T-helper 22 cell (primary cell): ENCODE data around the gene GRK2.

ENCODE experiments used
- DNase-seq: peaks from one replicate; pipeline ENCODE4 v3.0.0-alpha.2; 2020; ENCODE audit warnings: low read depth

Gene GRK2

DNA sequence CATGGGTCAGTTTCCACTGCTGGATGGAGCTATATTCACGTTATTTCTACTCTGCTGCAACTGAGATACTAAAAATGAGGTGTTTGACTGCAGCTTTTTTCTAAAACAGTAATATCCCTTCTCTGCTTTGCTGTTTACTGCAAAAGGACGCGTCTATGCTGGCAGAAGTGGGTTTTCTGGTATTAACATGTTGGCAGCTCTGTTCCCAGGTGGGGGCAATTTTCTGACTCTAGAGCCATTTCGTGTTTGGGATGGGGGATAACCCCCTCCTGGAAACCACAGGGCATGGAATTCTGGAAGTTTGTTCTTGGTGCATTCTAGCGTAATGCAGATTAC, 4.9 kb downstream of the GRK2 start:
- no peak for DNase-seq

DNA sequence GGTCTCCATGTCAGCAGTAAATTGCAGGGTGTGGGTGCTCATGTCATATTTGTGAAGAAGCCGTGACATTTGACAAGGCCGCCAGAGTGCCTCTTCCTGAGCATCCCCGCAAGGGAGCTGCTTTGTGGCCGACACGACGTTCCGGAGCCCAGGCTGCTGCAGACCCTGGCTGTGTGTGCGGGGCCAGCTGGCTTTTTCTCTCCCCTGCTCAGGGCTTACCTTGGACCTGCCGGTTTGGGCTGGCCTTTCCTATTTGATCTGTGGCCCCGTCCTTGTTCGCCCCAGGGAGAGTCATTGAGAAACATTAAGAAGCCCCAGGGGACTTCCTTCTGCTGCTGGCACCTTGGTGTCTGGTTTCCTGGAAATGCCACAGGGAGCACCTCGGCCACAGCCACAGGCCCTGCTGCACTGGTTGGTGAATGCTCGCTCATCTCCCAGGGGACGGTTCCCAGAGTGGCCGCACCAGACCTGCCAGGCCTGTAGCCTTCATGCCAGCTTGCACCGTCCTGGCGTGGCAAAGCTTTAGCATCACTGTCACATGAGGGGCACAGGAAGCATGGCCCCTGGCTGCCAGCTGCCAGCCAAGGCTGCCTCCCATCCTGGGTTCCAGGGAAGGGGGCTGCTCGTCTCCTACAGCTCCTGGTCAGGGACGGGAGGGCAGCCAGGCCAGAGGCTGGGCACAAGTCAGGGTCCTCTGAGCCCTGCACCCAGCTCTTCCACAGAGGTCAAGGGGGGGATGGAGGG, 5.4 kb downstream of the GRK2 start:
- peak; percentile 59 for DNase-seq

DNA sequence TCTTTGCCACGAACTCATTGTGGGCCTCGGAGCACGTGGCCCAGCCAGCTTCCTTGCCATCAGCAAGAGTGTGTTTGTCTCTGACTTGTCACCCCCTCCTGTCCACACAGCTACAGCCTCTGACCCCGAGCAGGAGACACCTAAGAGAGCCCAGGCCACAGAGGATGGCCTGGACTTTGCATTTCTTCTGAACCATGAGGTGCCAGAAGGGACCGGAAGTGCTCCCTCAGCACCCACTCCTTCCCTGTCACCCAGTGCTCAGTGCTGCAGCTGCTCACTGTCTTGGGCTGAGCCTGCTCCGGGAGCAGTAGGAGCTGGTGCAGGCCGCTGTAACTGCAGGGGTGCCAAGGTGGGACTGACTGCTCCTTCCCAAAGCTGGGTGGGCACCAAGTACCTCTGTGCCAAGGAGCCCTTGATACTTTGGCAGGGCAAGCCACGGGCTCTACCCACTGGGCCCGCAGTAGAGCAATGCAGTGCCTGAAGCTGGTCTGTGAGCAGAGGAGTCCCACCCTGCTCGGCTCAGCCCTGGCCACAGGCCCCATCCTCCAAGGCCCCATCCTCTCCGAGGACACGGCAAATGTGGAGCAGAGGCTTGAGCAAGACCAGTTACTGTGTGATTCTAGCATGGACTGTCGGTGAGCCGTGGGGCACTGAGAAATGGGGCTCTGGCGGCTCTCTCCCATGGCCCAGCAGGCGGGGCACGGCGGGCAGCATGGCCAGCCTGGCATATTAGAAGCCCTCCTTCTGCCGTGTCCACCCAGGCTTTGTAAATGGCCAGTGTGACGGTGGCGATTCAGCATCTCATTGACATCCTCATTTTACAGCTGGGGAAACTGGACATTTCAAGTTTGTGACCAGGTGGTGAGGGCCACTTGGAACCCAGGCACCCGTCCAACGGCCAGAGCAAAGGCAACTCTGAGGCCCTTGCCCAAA, 6.3 kb downstream of the GRK2 start:
- no peak for DNase-seq

DNA sequence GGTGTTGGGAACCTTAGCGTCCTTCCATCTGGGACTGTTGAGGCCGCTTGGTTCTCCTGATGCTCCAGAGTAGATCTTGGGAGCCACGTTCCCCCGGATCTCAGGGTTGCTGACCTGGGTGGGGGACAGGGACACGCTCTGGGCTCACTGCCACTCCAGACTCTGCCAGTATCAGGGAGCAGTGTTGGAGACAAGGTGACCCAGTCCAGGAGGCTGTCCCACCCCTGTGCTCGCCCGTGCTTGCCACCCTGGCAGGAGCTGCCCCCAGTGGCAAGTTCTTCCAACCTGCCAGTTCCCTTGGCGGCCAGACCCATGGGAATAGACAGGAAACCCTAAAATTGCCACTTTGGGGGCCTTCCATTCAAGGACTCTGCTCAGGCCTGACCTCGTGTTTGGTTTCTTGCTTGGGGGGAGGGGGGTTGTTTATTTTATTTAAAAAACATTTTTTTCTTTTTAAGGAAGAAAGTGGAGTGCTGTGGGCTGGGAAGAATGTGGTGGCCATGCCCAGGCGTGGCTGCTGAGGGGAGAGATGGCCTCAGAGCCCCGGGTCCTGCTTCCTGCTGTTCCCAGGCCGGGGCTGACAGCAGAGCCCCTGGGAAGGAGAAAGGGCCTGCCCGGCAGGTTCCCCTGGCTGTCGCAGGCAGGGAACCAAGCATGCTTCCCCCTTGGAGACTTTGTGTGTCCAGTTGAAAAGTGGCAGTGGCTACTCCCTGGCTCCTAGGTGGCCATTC, 7.2 kb downstream of the GRK2 start:
- DNase-seq: no peak

DNA sequence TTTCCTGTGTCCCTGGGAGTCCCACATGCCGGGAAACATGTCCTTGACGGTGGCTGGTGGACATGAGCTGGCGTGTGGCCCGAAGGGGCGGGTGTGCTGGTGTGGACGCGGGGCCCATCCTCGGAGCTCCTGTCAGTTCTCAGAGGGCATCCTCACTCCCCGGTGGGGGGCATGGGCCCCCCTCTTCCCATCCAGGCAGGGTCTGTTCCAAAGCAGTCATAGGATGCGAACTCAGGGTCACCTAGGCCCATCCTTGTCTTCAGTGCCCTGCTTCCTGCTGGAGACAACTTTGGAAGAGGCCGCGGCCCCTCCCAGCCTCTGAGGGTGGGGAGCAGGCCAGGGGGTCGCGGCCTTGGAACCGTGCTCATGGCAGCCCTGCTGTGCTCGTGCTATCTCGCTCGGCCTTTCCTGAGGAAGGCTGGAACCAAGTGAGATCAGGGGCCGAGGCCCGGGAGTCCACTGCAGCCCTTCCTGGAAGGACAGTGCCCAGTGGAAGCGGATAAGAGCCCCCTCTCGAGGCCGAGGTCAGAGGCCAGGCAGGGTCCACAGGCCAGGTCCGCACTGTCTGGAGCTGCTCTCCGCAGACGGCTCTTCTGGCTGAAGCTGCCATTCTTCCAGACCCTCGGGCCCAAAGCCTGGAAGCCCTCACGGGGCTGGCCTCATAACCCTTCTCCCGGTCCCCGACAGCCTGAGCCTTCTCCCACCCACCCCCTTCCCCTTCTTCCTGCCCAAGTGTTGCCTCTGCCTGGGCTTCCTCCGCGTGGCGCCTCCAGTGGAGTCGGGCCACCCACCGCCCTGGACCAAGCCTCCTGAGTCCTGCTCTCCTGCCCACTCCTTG, 8.7 kb downstream of the GRK2 start:
- no peak for DNase-seq

DNA sequence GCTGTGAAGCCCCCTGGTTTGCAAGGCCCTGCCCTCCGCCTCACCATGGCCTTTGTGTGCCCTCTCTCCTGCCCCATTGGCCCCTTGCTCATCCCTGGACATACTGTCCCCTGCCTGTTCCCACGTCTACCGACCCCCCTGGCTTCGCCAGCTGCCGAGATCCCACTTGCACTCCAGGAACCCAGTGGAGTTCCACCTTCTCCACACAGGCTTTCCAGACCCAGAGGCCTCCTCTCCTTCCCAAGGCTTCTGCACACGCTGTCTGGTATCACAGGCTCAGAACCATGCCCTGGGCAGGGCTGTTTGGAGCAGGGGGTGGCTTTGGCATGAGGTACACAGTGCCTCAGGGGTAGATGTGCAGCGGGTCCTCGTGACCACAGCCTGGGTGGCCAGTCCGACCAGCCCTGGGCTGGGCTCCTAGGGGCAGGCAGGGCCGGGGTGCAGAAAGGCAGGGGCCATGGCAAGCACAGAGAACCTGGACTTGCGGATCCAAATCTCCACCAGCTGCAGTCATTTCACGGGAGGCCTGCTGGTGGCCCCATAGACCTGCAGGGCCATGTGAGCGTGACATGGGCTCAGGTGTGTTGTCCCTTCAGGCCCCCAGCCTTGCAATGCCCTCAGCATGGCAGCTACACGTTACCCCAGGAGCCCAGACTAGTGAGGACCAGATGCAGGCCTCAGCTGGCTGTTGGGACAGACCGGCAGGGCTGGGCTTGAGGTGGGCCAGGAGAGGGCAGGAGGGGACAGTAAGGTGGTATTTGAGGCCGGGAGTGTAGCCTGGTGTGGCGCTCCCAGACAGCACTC, 9.5 kb downstream of the GRK2 start:
- no peak for DNase-seq

DNA sequence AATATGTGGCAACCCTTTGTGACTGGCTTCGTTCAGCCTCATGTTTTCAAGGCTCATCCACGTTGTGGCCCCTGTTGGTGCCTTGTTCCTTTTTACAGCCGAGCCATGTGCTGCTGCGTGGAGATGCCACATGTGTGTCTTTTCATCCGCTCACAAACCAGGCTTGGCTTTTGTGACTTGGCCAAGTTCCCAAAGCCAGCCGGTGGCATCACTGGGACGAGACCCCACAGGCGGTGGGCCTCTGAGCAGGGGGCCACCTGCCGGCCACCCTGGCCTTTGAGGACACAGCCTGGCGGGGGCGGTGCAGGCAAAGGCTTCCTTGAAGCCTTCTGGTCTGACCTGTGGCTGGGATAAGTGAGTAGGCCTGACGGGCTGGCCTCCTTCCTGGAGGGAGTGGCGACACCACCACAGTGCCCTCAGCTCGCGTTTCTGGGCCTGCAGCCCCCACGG, 10.5 kb downstream of the GRK2 start:
- no peak for DNase-seq

DNA sequence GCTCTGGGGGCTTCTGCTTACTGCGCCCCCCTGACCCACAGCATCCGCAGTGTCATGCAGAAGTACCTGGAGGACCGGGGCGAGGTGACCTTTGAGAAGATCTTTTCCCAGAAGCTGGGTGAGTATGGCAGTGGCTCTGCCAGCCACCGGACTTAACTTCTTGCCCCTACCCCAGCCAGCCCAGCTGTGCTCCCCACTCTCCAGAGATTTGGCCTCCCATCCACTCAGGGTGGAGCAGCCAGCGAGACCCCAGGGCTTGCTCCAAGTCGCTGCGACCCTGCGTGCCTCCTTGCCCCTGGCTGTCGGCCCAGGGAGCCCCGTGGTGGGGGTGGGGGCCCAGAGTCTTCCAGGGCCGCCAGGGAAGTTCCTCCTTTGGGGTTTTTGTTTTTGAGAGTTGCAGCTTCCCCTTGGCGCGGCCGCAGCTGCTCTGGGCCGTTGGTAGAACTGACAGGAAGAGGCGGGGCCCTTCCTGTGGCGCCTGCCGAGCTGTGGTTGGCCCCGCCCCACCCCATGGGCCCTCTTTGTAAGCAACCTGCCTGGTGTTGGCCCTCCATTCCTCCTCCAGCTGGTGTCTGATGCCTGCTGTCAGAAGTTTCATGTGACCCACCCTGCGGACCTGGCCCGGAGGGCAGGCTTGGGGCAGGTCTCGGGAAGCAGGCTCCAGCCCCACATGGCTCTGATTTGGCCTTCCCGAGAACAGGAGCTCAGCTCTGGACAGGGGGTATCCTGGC, 11.1 kb downstream of the GRK2 start:
- peak; percentile 93 for DNase-seq

DNA sequence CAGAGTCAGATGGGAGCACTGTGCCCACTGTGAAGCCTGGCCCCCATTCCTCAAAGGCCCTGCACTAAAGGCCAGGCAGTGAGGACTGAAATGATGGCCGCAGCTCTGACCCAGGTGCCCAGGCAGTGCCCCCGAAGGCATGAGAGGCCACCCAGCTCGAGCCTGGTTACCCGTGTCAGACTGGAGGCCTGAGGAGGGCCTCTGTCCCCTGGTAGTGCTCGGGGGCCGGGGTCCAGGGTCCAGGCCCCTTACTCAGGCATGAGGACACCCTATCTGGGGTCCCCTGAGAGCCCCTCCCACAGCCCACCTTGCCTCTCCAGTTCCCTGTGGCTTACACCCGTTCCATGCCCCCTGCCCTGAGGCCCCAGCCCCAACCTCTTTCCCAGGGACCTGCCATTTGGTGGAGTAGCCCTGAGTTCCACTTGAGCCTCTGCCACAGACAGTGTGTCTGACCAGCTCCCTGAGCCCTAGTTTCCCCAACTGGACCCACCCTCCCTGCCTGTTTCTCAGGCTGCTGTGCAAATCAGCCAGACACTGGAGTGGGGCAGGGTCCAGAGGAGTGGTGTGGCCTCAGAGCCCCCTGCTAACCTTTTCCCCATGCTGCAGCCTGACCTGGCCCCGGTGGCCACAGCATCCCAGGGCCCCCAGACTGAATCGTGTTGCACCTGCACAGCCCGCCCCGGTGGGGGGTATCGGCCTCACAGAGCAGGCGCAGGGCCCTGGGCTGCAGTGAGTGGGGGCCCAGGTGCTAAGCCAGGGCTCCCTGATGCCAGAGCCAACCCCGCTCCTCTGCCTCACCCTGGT, 12.1 kb downstream of the GRK2 start:
- no peak for DNase-seq

DNA sequence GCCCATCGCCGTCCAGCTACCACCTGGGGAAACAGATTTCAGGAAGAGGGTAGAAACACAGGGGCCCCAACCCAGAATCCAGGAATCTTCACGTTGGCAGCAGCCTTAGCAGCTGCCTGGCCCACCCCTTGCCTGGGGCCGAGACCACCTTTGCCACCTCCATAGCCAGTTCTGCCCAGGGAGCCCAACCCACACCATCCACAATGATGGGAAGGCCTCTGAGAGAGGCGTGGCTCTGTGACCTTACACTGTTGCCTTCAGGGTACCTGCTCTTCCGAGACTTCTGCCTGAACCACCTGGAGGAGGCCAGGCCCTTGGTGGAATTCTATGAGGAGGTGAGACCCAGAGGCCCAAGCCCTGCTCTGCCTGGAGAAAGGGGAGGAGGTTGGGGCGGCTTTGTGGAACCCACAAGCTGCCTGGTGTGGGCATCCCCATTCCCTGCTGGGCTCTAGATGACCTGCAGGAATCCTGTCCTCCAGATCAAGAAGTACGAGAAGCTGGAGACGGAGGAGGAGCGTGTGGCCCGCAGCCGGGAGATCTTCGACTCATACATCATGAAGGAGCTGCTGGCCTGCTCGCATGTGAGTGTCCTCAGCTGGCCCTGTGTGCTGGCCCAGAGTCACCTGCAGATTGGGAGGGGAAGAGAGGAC, 12.8 kb downstream of the GRK2 start:
- no peak for DNase-seq

DNA sequence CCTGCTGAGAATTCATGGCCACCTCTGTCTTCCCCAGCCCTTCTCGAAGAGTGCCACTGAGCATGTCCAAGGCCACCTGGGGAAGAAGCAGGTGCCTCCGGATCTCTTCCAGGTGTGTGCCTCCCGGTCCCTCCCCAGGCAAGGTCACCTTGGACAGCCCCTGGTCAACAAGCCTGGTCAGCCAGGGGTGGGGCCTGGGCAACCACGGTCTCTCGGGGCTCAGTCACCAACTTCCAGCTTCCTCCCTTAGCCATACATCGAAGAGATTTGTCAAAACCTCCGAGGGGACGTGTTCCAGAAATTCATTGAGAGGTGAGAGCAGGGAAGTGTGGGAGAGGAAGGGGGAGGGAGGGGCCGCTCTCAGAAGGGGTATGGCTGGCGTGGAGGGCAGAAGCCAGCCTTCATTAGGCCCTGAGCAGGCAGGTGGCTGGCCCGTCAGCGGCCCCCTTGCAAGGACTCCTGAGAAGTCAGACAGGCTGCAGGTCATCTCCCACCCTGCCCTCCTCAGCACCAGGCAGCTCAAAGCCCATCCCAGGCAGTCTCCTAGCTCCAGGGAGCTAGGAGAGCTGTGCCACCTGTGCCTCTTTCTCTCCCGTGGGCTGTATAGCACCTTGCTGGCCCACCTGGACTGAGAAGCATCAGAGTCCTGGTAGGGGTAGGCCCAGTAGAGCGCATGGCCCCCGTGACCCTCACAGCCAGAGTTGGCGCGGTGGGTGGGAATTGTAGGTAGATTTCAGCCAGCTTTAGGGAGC, 13.5 kb downstream of the GRK2 start:
- DNase-seq: no peak

DNA sequence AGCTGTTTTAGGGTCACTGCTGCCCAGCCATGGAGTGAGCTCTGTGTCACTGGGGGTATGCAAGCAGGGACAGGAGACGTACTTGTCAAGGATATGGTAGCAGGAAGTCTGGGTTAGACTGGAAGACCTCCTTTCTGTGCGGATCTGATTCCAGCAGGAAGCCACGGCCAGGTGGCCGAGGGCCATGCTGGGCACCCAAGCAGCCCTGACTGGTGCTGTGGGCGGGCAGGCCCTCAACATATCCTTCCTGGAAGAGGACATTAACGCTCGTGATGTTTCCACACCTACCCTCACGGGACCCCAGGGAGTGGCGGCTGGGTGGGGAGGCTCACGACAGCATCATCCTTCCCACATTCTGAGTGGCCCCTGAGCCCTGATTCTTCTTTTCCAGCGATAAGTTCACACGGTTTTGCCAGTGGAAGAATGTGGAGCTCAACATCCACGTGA, 14.1 kb downstream of the GRK2 start:
- no peak for DNase-seq

DNA sequence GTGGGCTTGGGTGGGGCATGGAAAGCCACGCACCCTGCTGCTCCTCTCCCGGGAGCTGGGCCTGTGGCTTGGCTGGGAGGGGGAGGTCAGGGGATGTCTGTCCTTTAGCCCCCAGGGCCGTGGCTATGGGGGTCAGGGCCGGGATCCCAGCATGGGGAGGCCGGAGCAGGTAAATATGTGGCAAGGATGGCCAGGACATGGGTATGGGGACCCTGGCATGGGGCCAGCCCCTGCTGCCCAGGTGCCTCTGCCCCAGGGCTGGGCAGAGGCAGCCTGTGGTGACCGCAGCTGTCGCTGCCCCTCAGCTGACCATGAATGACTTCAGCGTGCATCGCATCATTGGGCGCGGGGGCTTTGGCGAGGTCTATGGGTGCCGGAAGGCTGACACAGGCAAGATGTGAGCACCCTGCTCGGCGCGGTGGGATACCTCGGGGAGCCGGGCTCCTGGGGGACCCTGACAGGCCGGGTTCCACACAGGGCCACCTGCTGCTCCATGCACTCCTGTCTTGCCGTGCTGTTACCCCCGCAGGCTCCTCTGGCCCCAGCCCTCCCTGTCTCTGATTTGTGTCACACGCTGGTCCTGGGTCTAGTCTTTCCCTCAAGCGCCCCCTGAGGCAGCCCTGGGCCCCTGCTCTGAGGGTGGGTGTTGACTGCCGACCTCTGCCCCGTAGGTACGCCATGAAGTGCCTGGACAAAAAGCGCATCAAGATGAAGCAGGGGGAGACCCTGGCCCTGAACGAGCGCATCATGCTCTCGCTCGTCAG, 14.7 kb downstream of the GRK2 start:
- no peak for DNase-seq

DNA sequence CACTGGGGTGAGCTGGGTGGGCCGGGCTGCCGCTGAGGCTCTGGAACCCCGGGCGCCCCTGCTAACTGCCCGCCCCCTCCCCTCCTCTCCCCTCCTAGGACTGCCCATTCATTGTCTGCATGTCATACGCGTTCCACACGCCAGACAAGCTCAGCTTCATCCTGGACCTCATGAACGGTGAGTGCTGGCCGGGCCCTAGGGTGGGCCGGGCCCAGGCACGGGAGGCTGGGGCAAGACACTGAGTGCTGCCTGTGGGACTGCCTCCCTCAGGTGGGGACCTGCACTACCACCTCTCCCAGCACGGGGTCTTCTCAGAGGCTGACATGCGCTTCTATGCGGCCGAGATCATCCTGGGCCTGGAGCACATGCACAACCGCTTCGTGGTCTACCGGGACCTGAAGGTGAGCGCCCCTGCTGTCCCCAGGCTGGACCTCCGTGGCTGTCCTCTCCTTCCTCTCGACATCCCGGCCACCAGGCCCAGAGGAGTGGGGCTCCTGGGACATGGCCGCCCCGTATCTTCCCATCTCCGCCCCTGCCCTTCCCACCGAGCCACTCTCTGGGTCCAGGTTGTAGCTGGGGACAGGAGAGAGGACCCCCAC, 15.4 kb downstream of the GRK2 start:
- DNase-seq: no peak

DNA sequence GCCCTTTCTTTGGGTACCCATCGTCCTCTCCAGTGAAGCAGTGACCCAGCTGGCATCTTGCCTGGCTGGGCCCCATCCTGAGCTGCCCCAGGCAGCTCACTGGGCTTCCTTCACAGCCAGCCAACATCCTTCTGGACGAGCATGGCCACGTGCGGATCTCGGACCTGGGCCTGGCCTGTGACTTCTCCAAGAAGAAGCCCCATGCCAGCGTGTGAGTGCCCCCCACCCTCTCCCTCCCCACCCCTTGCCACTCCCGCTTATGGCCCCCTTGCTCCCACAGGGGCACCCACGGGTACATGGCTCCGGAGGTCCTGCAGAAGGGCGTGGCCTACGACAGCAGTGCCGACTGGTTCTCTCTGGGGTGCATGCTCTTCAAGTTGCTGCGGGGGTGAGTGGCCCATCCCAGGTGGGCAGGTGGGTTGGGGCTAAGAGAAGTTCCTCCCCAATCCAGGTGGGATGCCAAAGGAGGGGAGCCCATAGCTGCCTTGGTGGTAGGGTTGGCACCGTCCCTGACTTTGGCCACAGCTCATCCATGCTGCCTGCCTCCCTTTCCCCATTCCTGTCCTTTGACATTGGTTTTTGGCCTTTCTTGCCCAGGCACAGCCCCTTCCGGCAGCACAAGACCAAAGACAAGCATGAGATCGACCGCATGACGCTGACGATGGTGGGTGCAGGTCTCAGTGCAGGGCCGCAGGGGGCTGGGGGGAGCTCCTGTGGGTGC, 16.0 kb downstream of the GRK2 start:
- DNase-seq: no peak

DNA sequence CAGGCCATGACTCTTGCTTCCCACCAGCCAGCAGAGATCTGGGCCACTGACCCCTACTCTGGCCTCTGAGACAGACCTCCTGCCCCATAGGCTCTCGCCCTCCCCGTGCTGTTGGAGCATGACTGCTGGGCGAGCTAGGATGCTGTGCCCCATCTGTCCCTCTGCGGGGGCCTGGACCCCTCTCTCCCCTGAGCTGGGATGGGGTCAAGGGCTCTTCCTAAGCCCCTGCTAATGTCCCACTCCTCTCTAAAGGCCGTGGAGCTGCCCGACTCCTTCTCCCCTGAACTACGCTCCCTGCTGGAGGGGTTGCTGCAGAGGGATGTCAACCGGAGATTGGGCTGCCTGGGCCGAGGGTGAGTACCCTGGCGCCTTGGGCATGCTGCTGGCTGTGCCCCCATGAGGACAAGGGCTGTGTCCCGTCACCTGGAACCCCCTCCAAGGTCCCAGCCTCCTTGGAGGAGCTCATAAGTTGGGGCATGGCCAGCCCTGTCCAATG, 16.7 kb downstream of the GRK2 start:
- DNase-seq: no peak
